Pancreas (tissue), 10 donors: ENCODE results near the gene OGFOD2. TPM values are rescaled to one million over a fixed set of nuclear protein-coding genes. Genes with fewer than 3 reads are reported as not detected.

Experiments
- ATAC-seq, 4 donors: fragments of 200-7000 bp; cut with Tn5 transposase; one replicate each; pipeline versions ENCODE4 v1.8.0 to v1.9.1; 2020; ENCODE audit warnings: mild to moderate bottlenecking in 4 of 4, moderate library complexity in 4 of 4
- DNase-seq, 6 donors: peaks; one replicate each; pipeline ENCODE4 v3.0.0-alpha.2; 2020
- FAIRE-seq: peaks from 2 replicates; lab custom pipeline; 2012; peaks lifted over from hg19 to GRCh38; lab: Jason Lieb, UNC
- H3K27ac ChIP-seq, 4 donors: fragments of 200-600 bp; sonication (generic); 1 replicate in 3 of 4; 2 replicates in 1 of 4; pipeline versions ENCODE4 v1.5.0 to v1.8.0; 2020
- H3K27me3 ChIP-seq, 4 donors: fragments of 200-600 bp; one replicate each; pipeline ENCODE4 v1.8.0; 2021
- H3K36me3 ChIP-seq, 3 donors: fragments of 200-600 bp; sonication (generic) in 1 of 3; one replicate each; pipeline versions ENCODE4 v1.5.0 to v1.8.0; 2020 to 2021
- H3K4me1 ChIP-seq, 3 donors: fragments of 200-600 bp; one replicate each; pipeline ENCODE4 v1.8.0; 2021
- H3K4me3 ChIP-seq, 4 donors: fragments of 200-600 bp; sonication (generic) in 2 of 4; one replicate each; pipeline versions ENCODE4 v1.5.0 to v1.8.0; 2020 to 2021
- H3K9me3 ChIP-seq, 4 donors: fragments of 200-600 bp; one replicate each; pipeline ENCODE4 v1.8.0; 2021
- WGBS, 2 donors: extraction: QIAGEN DNeasy Blood & Tissue Kit; methylation state at CpG; one replicate each; pipeline ENCODE4 v1.1.7; 2013; 5-methylcytosine and 5-hydroxymethylcytosine counted together
- intact Hi-C, 3 donors: fragments of 100-400 bp; cut with DNase I; formaldehyde crosslinking; loops; one replicate each; pipeline versions ENCODE4 v1.11.1 to v1.14.2; 2022
- polyA plus RNA-seq, 2 donors: library from polyadenylated mRNA; stranded (reverse); fragments of 200-250 nt; gene quantifications; one replicate each; pipeline ENCODE4 v1.2.3, GENCODE V29; 2013
- total RNA-seq, 6 donors: library from RNA; stranded (reverse); fragmentation: NEBNext Ultra II Directional in 4 of 6; extraction: Animal tissue kit (Norgen Biotek cat#: 25700) in 4 of 6; gene quantifications; one replicate each; pipeline versions ENCODE4 v1.2.1 to v1.2.4, GENCODE V29; 2021 to 2023
- TF ChIP-seq, protein P1 (sequence below), 4 donors: fragments of 200-600 bp; sonication (generic) in 3 of 4; IDR thresholded peaks; one replicate each; pipeline versions ENCODE4 v1.5.0 to v1.8.0; 2021; ENCODE audit warnings: antibody characterized with exemption in 4 of 4
- donor health status: healthy with polysubstance abuse.
- donor health status: DM: no; HTN: no; CAD: no; lungs with moderate emphysema.
- donor health status: DM: no; HTN: no; CAD: no.
- donor health status: control.
- donor health status: control.
- donor health status: Bipolar disorder and iron deficiency.
- donor health status: DM: yes; HTN: yes; CAD: no.
- donor health status: DM: no; HTN: no; CAD: no.
- donor health status: DM: no; HTN: no; CAD: no.
- donor health status: DM: yes; HTN: yes; CAD: no.

OGFOD2 gene
- total and polyA plus RNA-seq, 8 donors = 12.9 to 30.9 (median 18.4) TPM

DNA sequence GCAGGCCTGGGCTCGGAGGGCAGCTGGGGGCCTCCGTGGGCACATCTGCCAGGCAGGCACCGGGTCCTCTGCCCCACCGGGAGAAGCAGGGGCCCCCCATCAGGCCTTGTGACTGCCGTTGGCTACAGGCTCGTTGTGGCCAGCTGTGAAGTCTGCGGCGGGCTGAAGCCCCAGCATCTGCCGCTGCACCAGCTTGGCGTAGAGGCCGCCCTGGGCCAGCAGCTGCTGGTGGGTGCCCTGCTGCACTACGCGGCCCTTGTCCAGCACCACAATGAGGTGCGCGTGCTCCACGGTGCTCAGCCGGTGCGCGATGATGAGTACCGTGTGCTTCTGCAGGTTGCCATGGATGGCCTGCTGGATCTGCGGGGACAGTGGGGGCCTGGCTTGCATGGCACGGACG lies 45.2 kb upstream of the OGFOD2 start:
- no peak for DNase-seq
- H3K9me3 ChIP-seq = no peaks in the 10 kb centered on the region
- no peaks in the 10 kb centered on the region for H3K27me3 ChIP-seq
- no peak for ATAC-seq
- TF ChIP-seq, protein P1, sequence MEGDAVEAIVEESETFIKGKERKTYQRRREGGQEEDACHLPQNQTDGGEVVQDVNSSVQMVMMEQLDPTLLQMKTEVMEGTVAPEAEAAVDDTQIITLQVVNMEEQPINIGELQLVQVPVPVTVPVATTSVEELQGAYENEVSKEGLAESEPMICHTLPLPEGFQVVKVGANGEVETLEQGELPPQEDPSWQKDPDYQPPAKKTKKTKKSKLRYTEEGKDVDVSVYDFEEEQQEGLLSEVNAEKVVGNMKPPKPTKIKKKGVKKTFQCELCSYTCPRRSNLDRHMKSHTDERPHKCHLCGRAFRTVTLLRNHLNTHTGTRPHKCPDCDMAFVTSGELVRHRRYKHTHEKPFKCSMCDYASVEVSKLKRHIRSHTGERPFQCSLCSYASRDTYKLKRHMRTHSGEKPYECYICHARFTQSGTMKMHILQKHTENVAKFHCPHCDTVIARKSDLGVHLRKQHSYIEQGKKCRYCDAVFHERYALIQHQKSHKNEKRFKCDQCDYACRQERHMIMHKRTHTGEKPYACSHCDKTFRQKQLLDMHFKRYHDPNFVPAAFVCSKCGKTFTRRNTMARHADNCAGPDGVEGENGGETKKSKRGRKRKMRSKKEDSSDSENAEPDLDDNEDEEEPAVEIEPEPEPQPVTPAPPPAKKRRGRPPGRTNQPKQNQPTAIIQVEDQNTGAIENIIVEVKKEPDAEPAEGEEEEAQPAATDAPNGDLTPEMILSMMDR (IDR thresholded peaks at IDR 0.05) = no peak
- WGBS, 2 donors = 95 to 97% methylated on average over 20 to 23 of the region's 23 CpGs
- H3K4me3 ChIP-seq = no peak overlapping the region
- no peak for FAIRE-seq
- intact Hi-C loops = no loop called here
- no peak overlapping the region for H3K27ac ChIP-seq
- no peaks in the 10 kb centered on the region for H3K4me1 ChIP-seq
- no peaks in the 10 kb centered on the region for H3K36me3 ChIP-seq

GRCh38 chr12:122932207-122932606 lies 42.8 kb upstream of the OGFOD2 start:
- 96% methylated on average over 8 of the region's 8 CpGs for WGBS, 2 donors
- Histone ChIP-seq H3K27ac (no peak overlapping the region), H3K4me3 (no peak overlapping the region), H3K27me3 (no peaks in the 10 kb centered on the region), H3K36me3 (no peaks in the 10 kb centered on the region), H3K9me3 (no peaks in the 10 kb centered on the region), H3K4me1 (no peaks in the 10 kb centered on the region)
- intact Hi-C loops = no loop called here
- TF ChIP-seq, protein P1 (IDR thresholded peaks at IDR 0.05) = no peak
- DNase-seq (no peak), FAIRE-seq (no peak), ATAC-seq (no peak)

- Histone ChIP-seq H3K27ac (no peak overlapping the region), H3K4me1 (no peaks in the 10 kb centered on the region), H3K27me3 (no peaks in the 10 kb centered on the region), H3K4me3 (no peak overlapping the region), H3K36me3 (no peaks in the 10 kb centered on the region), H3K9me3 (no peaks in the 10 kb centered on the region)
- DNase-seq (no peak), FAIRE-seq (no peak), ATAC-seq (no peak)
- intact Hi-C loops = no loop called here
- 66 to 69% methylated on average over 3 of the region's 3 CpGs for WGBS, 2 donors
- TF ChIP-seq, protein P1 (IDR thresholded peaks at IDR 0.05) = no peak
Measured at GRCh38 chr12:122934722-122935121, 40.3 kb upstream of the OGFOD2 start.

- intact Hi-C loops = no loop called here
- Histone ChIP-seq H3K27ac (no peak overlapping the region), H3K27me3 (no peaks in the 10 kb centered on the region), H3K4me3 (no peak overlapping the region), H3K4me1 (no peaks in the 10 kb centered on the region), H3K36me3 (no peaks in the 10 kb centered on the region), H3K9me3 (no peaks in the 10 kb centered on the region)
- DNase-seq (no peak), ATAC-seq (no peak), FAIRE-seq (no peak)
- TF ChIP-seq, protein P1 (IDR thresholded peaks at IDR 0.05) = no peak
- WGBS, 2 donors = 94% methylated on average over 8 of the region's 8 CpGs
Measured at GRCh38 chr12:122935318-122935717, 39.7 kb upstream of the OGFOD2 start.

DNA sequence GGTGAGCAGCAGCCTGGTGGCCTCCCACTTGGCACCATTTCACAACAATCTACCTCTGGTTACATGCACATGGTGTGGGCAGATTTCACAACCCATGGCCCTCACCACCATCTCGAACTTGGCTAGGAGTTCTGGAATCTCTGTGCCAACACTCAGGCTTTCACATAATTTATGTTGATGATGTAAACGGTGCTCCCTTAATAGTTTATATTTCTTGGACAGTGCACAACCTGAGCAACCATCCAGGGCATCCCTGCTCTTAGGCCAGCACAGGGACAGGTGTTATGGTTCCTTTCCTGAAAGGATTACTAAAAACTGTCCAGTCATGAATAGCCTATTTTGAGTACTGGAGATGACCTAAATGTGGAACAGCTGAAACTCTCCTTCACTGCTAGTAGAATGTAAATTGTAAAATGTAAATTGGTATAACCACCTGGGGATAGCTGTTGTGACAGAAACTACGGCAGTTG lies 37.4 kb upstream of the OGFOD2 start:
- TF ChIP-seq, protein P1 (IDR thresholded peaks at IDR 0.05) = no peak
- Histone ChIP-seq H3K36me3 (no peaks in the 10 kb centered on the region), H3K27me3 (no peaks in the 10 kb centered on the region), H3K4me1 (no peaks in the 10 kb centered on the region), H3K9me3 (no peaks in the 10 kb centered on the region), H3K27ac (no peak overlapping the region), H3K4me3 (no peak overlapping the region)
- ATAC-seq (no peak), DNase-seq (no peak), FAIRE-seq (no peak)
- WGBS, 2 donors = 70 to 75% methylated on average over 3 of the region's 3 CpGs
- intact Hi-C loops = no loop called here
